Left ventricle myocardium inferior (tissue), 1 donor: ENCODE results near the gene LIN7A. TPM values are rescaled to one million over a fixed set of nuclear protein-coding genes. Genes with fewer than 3 reads are reported as not detected.

Source experiments
- DNase-seq: peaks from one replicate; pipeline ENCODE4 v3.0.0-alpha.2; 2020
- H3K27ac ChIP-seq: fragments of 200-600 bp; replicated peaks from 2 replicates; pipeline ENCODE4 v1.8.0; 2021
- H3K27me3 ChIP-seq: fragments of 200-600 bp; 2 replicates; pipeline ENCODE4 v1.8.0; 2021; ENCODE audit warnings: low read depth
- H3K36me3 ChIP-seq: fragments of 200-600 bp; 2 replicates; pipeline ENCODE4 v1.8.0; 2021
- H3K4me1 ChIP-seq: fragments of 200-600 bp; 2 replicates; pipeline ENCODE4 v1.8.0; 2021
- H3K4me3 ChIP-seq: fragments of 200-600 bp; 2 replicates; pipeline ENCODE4 v1.8.0; 2021; ENCODE audit warnings: mild to moderate bottlenecking, moderate library complexity
- H3K9me3 ChIP-seq: fragments of 200-600 bp; replicated peaks from 2 replicates; pipeline ENCODE4 v1.8.0; 2021
- intact Hi-C: fragments of 100-400 bp; cut with micrococcal nuclease; formaldehyde crosslinking; loops from one replicate; pipeline ENCODE4 v1.11.0; 2022
- total RNA-seq: library from RNA; stranded (reverse); fragmentation: NEBNext Ultra II Directional; extraction: Animal tissue kit (Norgen Biotek cat#: 25700); gene quantifications from one replicate; pipeline ENCODE4 v1.2.1, GENCODE V29; 2021
- TF ChIP-seq, protein P1 (sequence below): fragments of 200-600 bp; IDR thresholded peaks from 2 replicates; pipeline ENCODE4 v1.8.0; 2021; ENCODE audit warnings: antibody characterized with exemption, mild to moderate bottlenecking, borderline replicate concordance
- donor health status: DM: no; HTN: yes; CAD: no; lungs with severe emphysema.

The LIN7A gene
- total RNA-seq, 1 donor from 2014 or later: 11.9 TPM

DNA sequence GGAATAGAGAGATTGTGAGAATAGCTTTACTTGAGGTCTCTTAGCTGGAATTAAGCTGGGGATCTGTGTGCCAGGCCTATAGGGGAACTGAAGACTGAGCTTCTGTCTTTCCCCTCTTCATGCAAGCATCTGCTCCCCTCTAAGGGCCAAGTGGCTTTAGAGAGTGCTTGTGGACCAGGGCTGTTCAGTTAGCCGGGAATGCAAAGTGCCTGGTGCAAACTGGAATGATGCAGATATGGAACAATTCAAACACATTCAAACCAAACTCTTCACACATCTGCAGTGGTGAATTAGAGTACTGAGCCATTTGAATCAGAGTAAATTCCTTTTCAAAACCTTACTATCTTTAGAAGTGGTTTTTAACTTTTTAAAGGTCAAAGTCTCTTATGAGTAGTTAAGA is 99.0 kb downstream of the LIN7A start:
- Histone ChIP-seq H3K36me3 (no peaks in the 10 kb centered on the region), H3K27me3 (no peaks in the 10 kb centered on the region), H3K9me3 (no peaks in the 10 kb centered on the region), H3K4me3 (no peak overlapping the region), H3K4me1 (peaks cover 36% of the 10 kb centered on the region), H3K27ac (peak overlapping the region; percentile 45)
- no peak for DNase-seq
- intact Hi-C loops: no loop called here
- TF ChIP-seq, protein P1, sequence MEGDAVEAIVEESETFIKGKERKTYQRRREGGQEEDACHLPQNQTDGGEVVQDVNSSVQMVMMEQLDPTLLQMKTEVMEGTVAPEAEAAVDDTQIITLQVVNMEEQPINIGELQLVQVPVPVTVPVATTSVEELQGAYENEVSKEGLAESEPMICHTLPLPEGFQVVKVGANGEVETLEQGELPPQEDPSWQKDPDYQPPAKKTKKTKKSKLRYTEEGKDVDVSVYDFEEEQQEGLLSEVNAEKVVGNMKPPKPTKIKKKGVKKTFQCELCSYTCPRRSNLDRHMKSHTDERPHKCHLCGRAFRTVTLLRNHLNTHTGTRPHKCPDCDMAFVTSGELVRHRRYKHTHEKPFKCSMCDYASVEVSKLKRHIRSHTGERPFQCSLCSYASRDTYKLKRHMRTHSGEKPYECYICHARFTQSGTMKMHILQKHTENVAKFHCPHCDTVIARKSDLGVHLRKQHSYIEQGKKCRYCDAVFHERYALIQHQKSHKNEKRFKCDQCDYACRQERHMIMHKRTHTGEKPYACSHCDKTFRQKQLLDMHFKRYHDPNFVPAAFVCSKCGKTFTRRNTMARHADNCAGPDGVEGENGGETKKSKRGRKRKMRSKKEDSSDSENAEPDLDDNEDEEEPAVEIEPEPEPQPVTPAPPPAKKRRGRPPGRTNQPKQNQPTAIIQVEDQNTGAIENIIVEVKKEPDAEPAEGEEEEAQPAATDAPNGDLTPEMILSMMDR: no peak

DNA sequence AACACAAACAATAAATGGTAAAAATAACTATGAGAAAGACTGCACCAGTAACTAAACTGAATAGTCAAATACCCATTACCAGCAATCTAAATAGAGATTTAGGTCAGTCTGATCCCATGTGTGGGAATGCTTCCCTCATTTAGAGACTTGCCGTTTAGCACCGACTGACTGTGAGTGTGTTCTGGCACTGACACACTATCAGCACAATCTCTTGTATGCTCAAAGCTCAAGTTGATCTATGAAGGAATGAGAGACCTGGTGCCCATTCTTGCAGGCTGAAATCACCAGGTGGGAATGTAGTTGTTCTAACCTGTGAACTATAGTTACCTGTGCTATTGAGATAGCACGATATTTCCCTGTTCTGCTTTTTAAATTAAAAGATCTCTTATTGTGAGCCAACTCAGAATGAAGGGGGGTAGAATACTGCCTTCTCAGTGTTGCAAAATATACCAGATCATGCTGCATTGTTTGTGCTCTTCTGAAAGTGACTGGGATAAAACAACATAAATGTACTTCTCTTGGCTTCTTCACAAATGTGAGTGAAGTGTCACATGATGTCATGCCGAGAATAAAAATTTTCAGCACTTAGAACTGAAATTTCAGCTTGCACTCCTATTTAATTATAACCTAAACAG is 99.6 kb downstream of the LIN7A start:
- intact Hi-C loops: no loop called here
- H3K27me3 ChIP-seq: no peaks in the 10 kb centered on the region
- H3K4me1 ChIP-seq: peaks cover 36% of the 10 kb centered on the region
- no peak overlapping the region for H3K4me3 ChIP-seq
- H3K36me3 ChIP-seq: no peaks in the 10 kb centered on the region
- H3K9me3 ChIP-seq: no peaks in the 10 kb centered on the region
- no peak for DNase-seq
- H3K27ac ChIP-seq: peak overlapping the region; percentile 45
- TF ChIP-seq, protein P1: no peak

DNA sequence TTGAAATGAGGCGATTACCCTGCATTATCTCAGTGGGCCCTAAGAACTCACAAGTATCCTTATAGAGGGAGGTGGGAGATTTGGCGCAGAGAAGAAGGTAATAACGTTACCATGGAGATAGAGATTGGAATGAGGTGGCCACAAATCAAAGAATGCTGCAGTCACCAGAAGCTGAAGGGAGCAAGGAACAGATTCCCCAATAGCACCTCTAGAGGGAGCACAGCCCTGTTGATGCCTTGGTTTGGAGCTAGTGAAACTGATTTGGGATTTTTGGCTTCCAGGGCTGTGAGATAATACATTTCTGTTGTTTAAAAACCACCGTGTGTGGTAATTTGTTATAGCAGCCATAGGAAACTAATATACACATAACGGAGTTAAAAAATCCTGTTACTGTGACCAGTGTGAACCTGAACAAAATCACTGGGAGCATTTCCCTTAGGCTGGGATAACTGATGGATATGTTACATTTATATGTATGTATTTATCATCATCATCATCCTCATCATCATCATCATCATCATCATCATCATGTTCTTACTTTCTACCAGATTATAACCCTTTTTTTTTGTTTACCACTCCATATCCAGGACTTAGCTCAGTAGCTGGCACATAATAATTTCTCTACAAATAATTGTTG is 100.3 kb downstream of the LIN7A start:
- H3K36me3 ChIP-seq: no peaks in the 10 kb centered on the region
- intact Hi-C loops: no loop called here
- no peaks in the 10 kb centered on the region for H3K27me3 ChIP-seq
- TF ChIP-seq, protein P1: peak; percentile 77
- H3K4me3 ChIP-seq: no peak overlapping the region
- peak overlapping the region; percentile 45 for H3K27ac ChIP-seq
- peaks cover 36% of the 10 kb centered on the region for H3K4me1 ChIP-seq
- DNase-seq: no peak
- no peaks in the 10 kb centered on the region for H3K9me3 ChIP-seq

DNA sequence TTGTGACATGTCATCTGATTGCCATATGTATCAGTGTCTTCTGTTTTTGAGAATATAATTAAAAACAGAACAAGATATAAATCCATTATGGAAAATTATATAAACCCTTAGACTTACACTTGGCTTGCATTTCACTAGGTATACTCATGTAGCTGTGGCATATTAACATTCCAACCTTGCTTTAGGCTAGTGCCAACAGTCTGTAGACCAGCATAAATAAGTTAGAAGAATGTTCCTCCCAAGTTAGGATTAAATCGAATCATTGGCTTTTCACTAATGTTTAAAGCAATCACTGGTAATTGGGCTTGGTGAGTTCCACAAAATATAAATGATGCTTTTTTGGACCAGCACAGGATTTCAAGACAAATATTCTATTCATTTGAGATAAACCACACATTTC is 103.0 kb downstream of the LIN7A start:
- Histone ChIP-seq H3K27ac (no peak overlapping the region), H3K27me3 (no peaks in the 10 kb centered on the region), H3K36me3 (no peaks in the 10 kb centered on the region), H3K4me1 (peaks cover 51% of the 10 kb centered on the region), H3K9me3 (no peaks in the 10 kb centered on the region), H3K4me3 (no peak overlapping the region)
- intact Hi-C loops: loop anchor here (5.0 kb wide), 1 partner anchor 103 kb away; the partner anchor contains the start of gene LIN7A
- no peak for DNase-seq
- TF ChIP-seq, protein P1: no peak

DNA sequence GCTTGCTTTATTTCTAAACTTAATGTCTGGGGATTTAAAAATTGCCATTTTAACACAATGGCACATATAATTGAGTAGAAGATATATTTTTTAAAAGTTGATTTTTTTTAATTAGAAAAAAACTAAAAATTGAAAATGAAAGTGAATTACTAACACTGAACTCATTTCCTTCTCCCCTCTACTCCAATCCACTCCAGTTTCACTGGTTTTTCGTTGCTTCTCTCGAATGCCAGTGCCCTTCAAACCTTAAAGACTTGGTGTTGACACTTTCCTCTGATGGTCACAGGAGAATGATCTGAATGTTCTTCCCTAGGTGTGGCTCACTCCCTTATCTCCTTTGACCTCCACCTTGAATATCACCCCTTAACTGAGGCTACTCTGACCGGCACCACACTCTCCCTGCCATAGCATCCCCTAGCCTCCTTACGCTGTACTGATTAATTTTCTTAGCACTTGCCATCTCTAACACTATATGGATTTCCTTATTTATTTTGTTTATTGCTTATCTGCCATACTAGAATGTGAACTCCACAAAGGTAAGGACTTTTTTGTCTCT is 107.1 kb downstream of the LIN7A start:
- peaks cover 29% of the 10 kb centered on the region for H3K4me1 ChIP-seq
- intact Hi-C loops: loop anchor here (5.0 kb wide), 1 partner anchor 107 kb away; the partner anchor contains the start of gene LIN7A
- H3K27me3 ChIP-seq: no peaks in the 10 kb centered on the region
- TF ChIP-seq, protein P1: no peak
- DNase-seq: no peak
- H3K4me3 ChIP-seq: no peak overlapping the region
- H3K27ac ChIP-seq: peak overlapping the region; percentile 75
- H3K9me3 ChIP-seq: no peaks in the 10 kb centered on the region
- H3K36me3 ChIP-seq: no peaks in the 10 kb centered on the region
